KMS-11 (cell line): ENCODE measurements around the gene SAPCD1.

ENCODE experiments used
- H2AFZ ChIP-seq: fragments of 200-600 bp; sonication (generic); 2 replicates; pipeline ENCODE4 v1.6.1; 2016; ENCODE audit warnings: antibody characterized with exemption, mixed run types, low read depth
- H3K27ac ChIP-seq: fragments of 200-600 bp; sonication (generic); 2 replicates; pipeline ENCODE4 v1.6.1; 2016; ENCODE audit warnings: mild to moderate bottlenecking, mixed run types
- H3K27me3 ChIP-seq: fragments of 200-600 bp; sonication (generic); 2 replicates; pipeline ENCODE4 v1.6.1; 2017; ENCODE audit warnings: mild to moderate bottlenecking, low read depth, mixed run types, moderate library complexity; ENCODE audit not compliant: insufficient read depth
- H3K36me3 ChIP-seq: fragments of 200-600 bp; sonication (generic); 2 replicates; pipeline ENCODE4 v1.6.1; 2017; ENCODE audit warnings: mild to moderate bottlenecking, mixed run types; ENCODE audit not compliant: insufficient read depth
- H3K4me1 ChIP-seq: fragments of 200-600 bp; sonication (generic); 2 replicates; pipeline ENCODE4 v1.6.1; 2016; ENCODE audit warnings: mild to moderate bottlenecking, low read depth, mixed run types; ENCODE audit not compliant: poor library complexity, severe bottlenecking
- H3K4me2 ChIP-seq: fragments of 200-600 bp; sonication (generic); 2 replicates; pipeline ENCODE4 v1.7.0; 2016; ENCODE audit warnings: mild to moderate bottlenecking, mixed run types
- H3K4me3 ChIP-seq: fragments of 200-600 bp; sonication (generic); IDR thresholded peaks from 2 replicates; pipeline ENCODE4 v1.6.1; 2017; ENCODE audit warnings: low read depth, low read length, mixed read lengths; ENCODE audit not compliant: insufficient read depth
- H3K79me2 ChIP-seq: fragments of 200-600 bp; sonication (generic); 2 replicates; pipeline ENCODE4 v1.6.1; 2016; ENCODE audit warnings: low read depth, mixed run types; ENCODE audit not compliant: insufficient read depth
- H3K9ac ChIP-seq: fragments of 200-600 bp; sonication (generic); 2 replicates; pipeline ENCODE4 v1.6.1; 2016; ENCODE audit warnings: mild to moderate bottlenecking, mixed run types
- H4K20me1 ChIP-seq: fragments of 200-600 bp; sonication (generic); 2 replicates; pipeline ENCODE4 v1.6.1; 2016; ENCODE audit warnings: mild to moderate bottlenecking, mixed run types; ENCODE audit not compliant: insufficient read depth
- TF ChIP-seq, protein P1 (sequence below): fragments of 200-600 bp; sonication (generic); conservative IDR thresholded peaks from 2 replicates; pipeline ENCODE4 v1.6.1; 2017; ENCODE audit warnings: low read depth, mild to moderate bottlenecking, antibody characterized with exemption, low read length, moderate library complexity, mixed read lengths

Gene SAPCD1

DNA sequence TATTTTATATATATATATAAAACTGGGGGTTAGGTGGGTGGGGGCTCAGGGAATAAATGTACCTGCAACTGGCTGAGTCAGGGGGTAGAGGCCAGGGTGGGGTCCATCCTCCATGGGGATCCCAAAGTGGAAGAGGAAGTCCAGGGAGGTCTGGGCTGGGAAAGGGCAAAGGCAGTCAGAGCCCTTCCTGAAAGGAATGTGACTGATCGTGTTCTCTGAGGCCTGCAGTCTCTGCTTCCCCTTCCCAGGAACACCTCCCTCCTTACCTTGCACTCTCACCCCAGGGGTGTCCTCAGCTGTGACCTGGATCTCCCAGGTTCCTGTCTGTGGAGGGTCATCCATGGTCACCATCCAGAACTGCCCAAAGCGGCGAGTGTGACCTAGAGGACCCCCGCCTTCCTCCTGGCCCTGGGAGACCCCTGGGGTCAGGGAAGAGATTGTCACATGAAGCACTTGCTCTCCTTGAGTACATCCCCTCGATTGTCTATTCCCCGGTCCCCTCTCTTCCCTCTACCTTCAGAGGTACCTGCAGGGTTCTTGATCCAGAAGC, 4.7 kb downstream of the SAPCD1 start:
- TF ChIP-seq, protein P1, sequence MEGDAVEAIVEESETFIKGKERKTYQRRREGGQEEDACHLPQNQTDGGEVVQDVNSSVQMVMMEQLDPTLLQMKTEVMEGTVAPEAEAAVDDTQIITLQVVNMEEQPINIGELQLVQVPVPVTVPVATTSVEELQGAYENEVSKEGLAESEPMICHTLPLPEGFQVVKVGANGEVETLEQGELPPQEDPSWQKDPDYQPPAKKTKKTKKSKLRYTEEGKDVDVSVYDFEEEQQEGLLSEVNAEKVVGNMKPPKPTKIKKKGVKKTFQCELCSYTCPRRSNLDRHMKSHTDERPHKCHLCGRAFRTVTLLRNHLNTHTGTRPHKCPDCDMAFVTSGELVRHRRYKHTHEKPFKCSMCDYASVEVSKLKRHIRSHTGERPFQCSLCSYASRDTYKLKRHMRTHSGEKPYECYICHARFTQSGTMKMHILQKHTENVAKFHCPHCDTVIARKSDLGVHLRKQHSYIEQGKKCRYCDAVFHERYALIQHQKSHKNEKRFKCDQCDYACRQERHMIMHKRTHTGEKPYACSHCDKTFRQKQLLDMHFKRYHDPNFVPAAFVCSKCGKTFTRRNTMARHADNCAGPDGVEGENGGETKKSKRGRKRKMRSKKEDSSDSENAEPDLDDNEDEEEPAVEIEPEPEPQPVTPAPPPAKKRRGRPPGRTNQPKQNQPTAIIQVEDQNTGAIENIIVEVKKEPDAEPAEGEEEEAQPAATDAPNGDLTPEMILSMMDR: no peak
- H3K9ac ChIP-seq: no peak overlapping the region
- H3K27me3 ChIP-seq: no peaks in the 10 kb centered on the region
- H3K36me3 ChIP-seq: no peaks in the 10 kb centered on the region
- no peak overlapping the region for H3K27ac ChIP-seq
- no peak overlapping the region for H3K4me3 ChIP-seq
- H2AFZ ChIP-seq: no peak overlapping the region
- no peaks in the 10 kb centered on the region for H4K20me1 ChIP-seq
- no peaks in the 10 kb centered on the region for H3K79me2 ChIP-seq
- H3K4me2 ChIP-seq: no peak overlapping the region
- H3K4me1 ChIP-seq: peaks cover 21% of the 10 kb centered on the region

DNA sequence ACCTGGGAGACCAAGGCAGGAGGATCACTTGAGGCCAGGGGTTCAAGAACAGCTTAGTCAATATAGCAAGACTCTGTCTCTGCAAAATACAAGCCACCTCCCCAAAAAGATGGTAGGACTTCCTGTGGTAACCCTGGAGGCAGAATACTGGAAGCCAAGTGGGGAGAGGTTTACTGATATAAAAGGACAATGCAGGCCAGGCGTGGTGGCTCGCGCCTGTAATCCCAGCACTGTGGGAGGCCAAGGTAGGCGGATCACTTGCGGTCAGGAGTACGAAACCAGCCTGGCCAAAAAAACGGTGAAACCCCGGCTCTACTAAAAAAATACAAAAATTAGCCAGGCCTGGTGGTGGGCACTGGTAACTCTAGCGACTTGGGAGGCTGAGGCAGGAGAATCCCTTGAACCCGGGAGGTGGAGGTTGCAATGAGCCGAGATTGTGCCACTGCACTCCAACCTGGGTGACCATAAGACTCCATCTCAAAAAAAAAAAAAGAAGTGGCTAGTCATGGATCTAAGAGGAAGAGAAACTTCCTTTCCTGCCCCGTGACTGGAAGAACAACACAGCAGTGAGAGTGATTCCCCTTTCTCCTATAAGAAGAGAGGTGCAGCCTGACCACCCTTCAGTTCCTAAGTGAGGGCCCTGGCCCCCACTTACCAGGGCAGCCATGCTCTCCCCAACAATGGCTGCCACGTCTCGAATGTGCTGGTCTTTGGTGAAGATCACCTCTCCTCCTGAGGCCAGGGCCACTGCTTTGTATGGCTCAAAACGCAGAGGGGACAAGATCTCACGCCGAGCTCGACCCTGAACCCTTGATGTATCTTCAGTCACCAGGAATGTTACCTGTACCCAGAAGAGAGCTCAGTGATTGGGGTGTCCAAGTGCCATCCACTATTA, 6.2 kb downstream of the SAPCD1 start:
- H2AFZ ChIP-seq: no peak overlapping the region
- no peak overlapping the region for H3K4me3 ChIP-seq
- H4K20me1 ChIP-seq: no peaks in the 10 kb centered on the region
- H3K4me2 ChIP-seq: no peak overlapping the region
- H3K9ac ChIP-seq: no peak overlapping the region
- H3K27ac ChIP-seq: no peak overlapping the region
- H3K27me3 ChIP-seq: no peaks in the 10 kb centered on the region
- no peaks in the 10 kb centered on the region for H3K36me3 ChIP-seq
- H3K79me2 ChIP-seq: no peaks in the 10 kb centered on the region
- TF ChIP-seq, protein P1: no peak
- peaks cover 20% of the 10 kb centered on the region for H3K4me1 ChIP-seq

DNA sequence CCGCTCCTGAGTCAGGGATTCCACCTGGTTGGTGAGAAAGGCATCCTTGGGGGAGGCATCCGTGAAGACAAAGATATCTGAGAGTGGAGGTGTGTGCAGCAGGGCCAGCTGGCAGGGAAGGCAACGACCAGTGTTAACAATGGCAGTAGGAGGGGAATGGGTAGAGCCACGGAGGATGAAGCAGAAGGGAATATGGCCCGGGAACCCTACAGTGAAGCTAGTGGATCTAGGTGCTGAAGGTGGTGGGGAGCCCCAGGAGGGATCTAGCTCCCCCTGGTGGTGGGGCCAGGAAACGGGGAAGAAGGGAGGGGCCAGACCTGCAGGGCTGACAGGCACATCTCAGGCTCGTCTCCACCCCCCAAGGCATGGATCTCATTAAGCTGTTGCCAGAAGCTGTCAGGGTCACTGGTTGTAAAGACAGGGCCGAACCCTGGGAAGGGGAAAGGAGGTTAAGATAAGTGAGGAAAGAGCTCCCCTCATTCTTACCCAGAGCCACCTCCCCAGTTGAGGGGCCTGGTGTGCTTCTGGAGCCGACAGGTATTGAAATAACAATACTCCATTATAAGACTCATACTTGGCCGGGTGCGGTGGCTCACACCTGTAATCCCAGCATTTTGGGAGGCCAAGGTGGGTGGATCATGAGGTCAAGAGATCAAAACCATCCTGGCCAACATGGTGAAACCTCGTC, 7.4 kb downstream of the SAPCD1 start:
- Histone ChIP-seq H3K27ac (no peak overlapping the region), H3K27me3 (no peaks in the 10 kb centered on the region), H3K79me2 (no peaks in the 10 kb centered on the region), H3K4me1 (peaks cover 7% of the 10 kb centered on the region), H3K9ac (no peak overlapping the region), H4K20me1 (no peaks in the 10 kb centered on the region), H3K4me2 (no peak overlapping the region), H3K36me3 (no peaks in the 10 kb centered on the region), H2AFZ (no peak overlapping the region), H3K4me3 (no peak overlapping the region)
- TF ChIP-seq, protein P1: peak; percentile 85

DNA sequence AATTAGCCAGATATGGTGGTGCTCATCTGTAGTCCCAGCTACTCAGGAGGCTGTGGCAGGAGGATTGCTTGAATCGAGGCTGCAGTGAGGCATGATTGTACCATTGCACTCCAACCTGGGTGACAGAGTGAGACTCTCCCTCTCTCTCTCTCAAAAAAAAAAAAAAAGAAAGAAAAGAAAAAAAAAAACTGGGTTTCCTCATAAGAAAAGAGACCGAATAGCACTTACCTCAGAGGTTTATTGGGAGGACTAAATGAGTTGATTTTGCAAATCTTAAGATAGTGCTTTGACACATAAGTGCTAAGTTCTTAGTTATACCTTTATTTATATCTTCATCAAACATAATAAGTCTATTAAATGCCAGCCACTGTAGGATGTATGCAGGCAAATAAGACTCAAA, 8.4 kb downstream of the SAPCD1 start:
- H3K4me2 ChIP-seq: no peak overlapping the region
- H3K79me2 ChIP-seq: no peaks in the 10 kb centered on the region
- H4K20me1 ChIP-seq: no peaks in the 10 kb centered on the region
- no peak overlapping the region for H3K9ac ChIP-seq
- H3K27ac ChIP-seq: no peak overlapping the region
- no peak overlapping the region for H3K4me3 ChIP-seq
- H2AFZ ChIP-seq: no peak overlapping the region
- TF ChIP-seq, protein P1: no peak
- H3K36me3 ChIP-seq: no peaks in the 10 kb centered on the region
- H3K27me3 ChIP-seq: no peaks in the 10 kb centered on the region
- peaks cover 15% of the 10 kb centered on the region for H3K4me1 ChIP-seq
